Measurements from ENCODE around the gene CAMTA1. TPM values are rescaled to one million over a fixed set of nuclear protein-coding genes. Genes with fewer than 3 reads are reported as not detected.

CAMTA1 gene
- total RNA-seq, 1 donor from 2014 or later: 81.6 TPM

GRCh38 chr1:7268983-7269382 lies 483.7 kb downstream of the CAMTA1 start:
- Mint-ChIP-seq H3K36me3 (ENCODE audit: unreplicated experiment) (peaks cover 7% of the 10 kb centered on the region), H3K27ac (ENCODE audit: unreplicated experiment) (no peak overlapping the region), H3K27me3 (ENCODE audit: unreplicated experiment) (no peaks in the 10 kb centered on the region), H3K4me1 (ENCODE audit: unreplicated experiment) (peaks cover 28% of the 10 kb centered on the region), H3K4me3 (ENCODE audit: unreplicated experiment) (no peak overlapping the region), H3K9me3 (ENCODE audit: unreplicated experiment) (peaks cover 20% of the 10 kb centered on the region)
- TF ChIP-seq, protein P1, sequence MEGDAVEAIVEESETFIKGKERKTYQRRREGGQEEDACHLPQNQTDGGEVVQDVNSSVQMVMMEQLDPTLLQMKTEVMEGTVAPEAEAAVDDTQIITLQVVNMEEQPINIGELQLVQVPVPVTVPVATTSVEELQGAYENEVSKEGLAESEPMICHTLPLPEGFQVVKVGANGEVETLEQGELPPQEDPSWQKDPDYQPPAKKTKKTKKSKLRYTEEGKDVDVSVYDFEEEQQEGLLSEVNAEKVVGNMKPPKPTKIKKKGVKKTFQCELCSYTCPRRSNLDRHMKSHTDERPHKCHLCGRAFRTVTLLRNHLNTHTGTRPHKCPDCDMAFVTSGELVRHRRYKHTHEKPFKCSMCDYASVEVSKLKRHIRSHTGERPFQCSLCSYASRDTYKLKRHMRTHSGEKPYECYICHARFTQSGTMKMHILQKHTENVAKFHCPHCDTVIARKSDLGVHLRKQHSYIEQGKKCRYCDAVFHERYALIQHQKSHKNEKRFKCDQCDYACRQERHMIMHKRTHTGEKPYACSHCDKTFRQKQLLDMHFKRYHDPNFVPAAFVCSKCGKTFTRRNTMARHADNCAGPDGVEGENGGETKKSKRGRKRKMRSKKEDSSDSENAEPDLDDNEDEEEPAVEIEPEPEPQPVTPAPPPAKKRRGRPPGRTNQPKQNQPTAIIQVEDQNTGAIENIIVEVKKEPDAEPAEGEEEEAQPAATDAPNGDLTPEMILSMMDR (IDR thresholded peaks at IDR 0.05): no peak
- DNase-seq (ENCODE audit: extremely low spot score, unreplicated experiment): peak; percentile 13

DNA sequence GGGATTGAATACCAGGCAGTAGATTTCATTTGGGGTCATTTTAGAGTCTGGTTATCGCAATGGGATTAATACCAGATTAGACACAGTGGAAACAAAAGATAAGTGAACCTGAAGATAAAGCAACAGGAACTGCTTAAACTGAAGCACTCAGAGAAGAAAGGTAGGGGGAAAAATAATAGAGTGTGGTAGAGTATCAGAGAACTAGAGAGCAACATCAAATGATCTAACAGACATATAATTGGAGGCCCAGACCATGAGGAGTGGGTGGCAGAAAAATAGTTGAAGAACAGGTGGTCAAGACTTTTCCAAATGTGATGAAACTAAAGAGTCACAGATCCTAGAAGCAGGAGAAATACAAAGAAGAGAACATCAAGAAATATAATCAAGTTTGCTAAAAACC lies 484.3 kb downstream of the CAMTA1 start:
- Mint-ChIP-seq H3K27ac (ENCODE audit: unreplicated experiment) (no peak overlapping the region), H3K27me3 (ENCODE audit: unreplicated experiment) (no peaks in the 10 kb centered on the region), H3K4me1 (ENCODE audit: unreplicated experiment) (peaks cover 28% of the 10 kb centered on the region), H3K36me3 (ENCODE audit: unreplicated experiment) (peaks cover 7% of the 10 kb centered on the region), H3K9me3 (ENCODE audit: unreplicated experiment) (peaks cover 20% of the 10 kb centered on the region), H3K4me3 (ENCODE audit: unreplicated experiment) (no peak overlapping the region)
- TF ChIP-seq, protein P1 (IDR thresholded peaks at IDR 0.05): no peak
- DNase-seq (ENCODE audit: extremely low spot score, unreplicated experiment): no peak

DNA sequence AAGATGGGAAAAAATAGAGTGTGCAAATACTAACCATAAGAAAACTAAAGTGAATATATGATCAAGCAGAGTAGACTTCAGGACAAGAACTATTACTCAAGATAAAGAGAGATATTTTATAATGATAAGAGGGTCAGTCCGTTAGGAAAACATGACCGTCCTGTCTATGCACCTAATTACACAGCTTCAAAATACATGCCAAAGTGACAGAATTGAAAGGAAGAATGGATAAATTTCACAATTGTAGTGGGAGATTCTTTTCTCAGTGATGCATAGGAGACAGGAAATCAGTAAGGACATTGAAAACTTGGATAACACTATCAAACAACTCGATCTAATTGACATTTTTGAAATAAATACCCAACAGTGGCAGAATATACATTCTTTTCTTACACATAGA lies 489.0 kb downstream of the CAMTA1 start:
- no peak for DNase-seq (ENCODE audit: extremely low spot score, unreplicated experiment)
- TF ChIP-seq, protein P1 (IDR thresholded peaks at IDR 0.05): no peak
- peaks cover 5% of the 10 kb centered on the region for H3K36me3 Mint-ChIP-seq (ENCODE audit: unreplicated experiment)
- no peaks in the 10 kb centered on the region for H3K4me1 Mint-ChIP-seq (ENCODE audit: unreplicated experiment)
- no peak overlapping the region for H3K27ac Mint-ChIP-seq (ENCODE audit: unreplicated experiment)
- no peaks in the 10 kb centered on the region for H3K27me3 Mint-ChIP-seq (ENCODE audit: unreplicated experiment)
- H3K4me3 Mint-ChIP-seq (ENCODE audit: unreplicated experiment): no peak overlapping the region
- H3K9me3 Mint-ChIP-seq (ENCODE audit: unreplicated experiment): peaks cover 24% of the 10 kb centered on the region

DNA sequence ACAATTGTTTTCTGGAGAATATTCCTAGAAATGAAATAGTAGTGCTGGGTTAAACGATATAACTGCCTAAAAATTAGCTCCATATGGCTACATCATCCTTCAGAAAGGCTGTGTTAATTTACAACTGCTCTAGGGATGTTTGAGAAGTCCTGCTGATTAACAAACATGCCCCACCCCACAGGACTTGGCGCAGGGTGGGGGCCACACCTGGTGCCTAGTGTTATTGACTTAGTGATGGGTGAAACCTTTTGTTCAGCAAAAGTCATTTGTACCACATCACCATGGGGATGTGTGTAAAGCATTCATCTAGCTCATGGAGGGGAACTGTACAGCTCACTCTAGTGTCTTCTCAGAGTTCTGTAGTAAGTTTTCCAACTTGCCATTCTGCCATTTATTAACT lies 492.8 kb downstream of the CAMTA1 start:
- Mint-ChIP-seq H3K4me3 (ENCODE audit: unreplicated experiment) (no peak overlapping the region), H3K27me3 (ENCODE audit: unreplicated experiment) (no peaks in the 10 kb centered on the region), H3K9me3 (ENCODE audit: unreplicated experiment) (peaks cover 18% of the 10 kb centered on the region), H3K36me3 (ENCODE audit: unreplicated experiment) (peaks cover 3% of the 10 kb centered on the region), H3K4me1 (ENCODE audit: unreplicated experiment) (peaks cover 6% of the 10 kb centered on the region), H3K27ac (ENCODE audit: unreplicated experiment) (no peak overlapping the region)
- DNase-seq (ENCODE audit: extremely low spot score, unreplicated experiment): peak; percentile 56
- TF ChIP-seq, protein P1 (IDR thresholded peaks at IDR 0.05): no peak

DNA sequence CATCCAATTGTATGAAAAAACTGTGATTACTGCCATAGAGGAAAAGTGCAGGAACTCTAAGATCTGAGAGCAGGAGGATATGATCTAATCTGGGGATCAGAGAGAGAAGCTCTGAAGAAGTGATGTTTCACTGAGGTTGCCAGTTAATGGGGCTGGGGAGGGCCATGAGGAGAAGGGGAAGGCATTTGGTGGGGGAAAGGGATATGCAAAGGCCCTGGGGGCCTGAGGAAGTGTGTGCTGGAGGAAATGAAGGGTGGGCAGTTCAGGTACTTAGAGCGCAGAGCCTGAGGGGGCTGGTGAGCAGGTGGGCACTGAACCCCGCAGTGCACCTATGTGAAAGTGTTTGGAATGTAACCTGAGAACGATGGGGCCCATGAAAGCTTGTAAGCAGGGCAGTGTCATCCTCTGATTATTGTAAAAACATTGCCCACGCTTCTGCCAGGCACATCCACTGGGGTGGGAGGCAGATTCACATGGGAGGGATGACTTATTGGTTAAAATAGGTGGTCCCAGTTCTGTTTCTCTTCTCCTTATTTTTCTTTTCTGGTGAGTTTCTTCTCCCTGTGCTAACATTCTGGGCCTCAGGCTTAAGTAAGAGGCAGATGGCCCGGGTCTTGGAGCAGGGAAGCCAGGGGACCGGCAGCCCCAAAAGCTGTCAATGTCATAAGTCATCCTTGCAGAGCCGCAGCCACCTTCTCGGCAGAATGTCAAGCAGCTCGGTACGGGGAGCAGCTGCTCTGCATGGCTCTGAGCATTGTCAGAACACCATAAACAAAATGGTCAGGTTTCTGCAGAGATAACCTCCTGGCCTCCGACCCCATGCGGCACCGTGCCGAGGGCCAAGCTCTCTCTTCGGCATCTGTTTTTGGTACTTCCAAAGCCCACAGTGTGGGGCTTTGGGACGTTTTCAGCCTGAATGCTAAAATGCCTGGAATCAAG lies 493.8 kb downstream of the CAMTA1 start:
- no peak overlapping the region for H3K27ac Mint-ChIP-seq (ENCODE audit: unreplicated experiment)
- TF ChIP-seq, protein P1 (IDR thresholded peaks at IDR 0.05): no peak
- DNase-seq (ENCODE audit: extremely low spot score, unreplicated experiment): peak; percentile 62
- peaks cover 18% of the 10 kb centered on the region for H3K9me3 Mint-ChIP-seq (ENCODE audit: unreplicated experiment)
- no peak overlapping the region for H3K4me3 Mint-ChIP-seq (ENCODE audit: unreplicated experiment)
- peaks cover 3% of the 10 kb centered on the region for H3K36me3 Mint-ChIP-seq (ENCODE audit: unreplicated experiment)
- no peaks in the 10 kb centered on the region for H3K27me3 Mint-ChIP-seq (ENCODE audit: unreplicated experiment)
- H3K4me1 Mint-ChIP-seq (ENCODE audit: unreplicated experiment): peaks cover 6% of the 10 kb centered on the region
